GM19238 (cell line): ENCODE data around the gene ACO2.
"Not testable (repeated sequence)": the region's sequence is repeated elsewhere in the genome, so short reads cannot be mapped to it uniquely, and the experiment has no call there.

Experiments
- DNase-seq: peaks from one replicate; pipeline ENCODE4 v3.0.0; 2011; ENCODE audit warnings: low spot score; ENCODE audit not compliant: insufficient read length

The ACO2 gene

DNA sequence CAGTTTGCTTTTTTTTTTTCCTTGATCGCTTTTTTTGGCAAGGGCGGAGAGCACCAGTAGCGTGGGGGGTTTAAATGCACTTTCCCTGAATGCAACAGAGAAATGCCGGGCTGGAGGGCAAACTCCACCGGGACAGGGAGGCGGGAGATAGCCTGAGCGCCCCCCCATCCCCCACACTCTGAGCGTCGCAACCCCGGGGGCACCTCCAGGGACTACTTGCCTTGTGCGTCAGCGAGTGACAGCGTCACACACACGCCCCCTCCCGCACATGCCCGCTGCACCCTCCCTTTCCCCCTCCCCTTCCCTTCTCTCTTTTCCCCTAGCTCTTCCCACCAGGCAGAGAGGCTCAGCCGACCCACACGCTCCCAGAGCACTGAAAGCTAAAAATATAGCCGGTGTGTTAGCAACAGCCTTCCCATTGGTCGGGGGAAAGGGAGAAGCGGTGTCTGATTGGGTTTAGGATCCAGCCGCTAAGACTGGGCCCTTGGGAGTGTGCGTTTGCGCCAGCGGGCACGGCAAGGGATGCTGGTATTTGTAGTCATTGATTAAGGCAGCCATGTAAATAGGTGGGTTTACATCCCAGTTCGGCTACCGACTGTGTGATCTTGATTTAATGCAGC lies 20.6 kb upstream of the ACO2 start:
- DNase-seq = peak; percentile 85

DNA sequence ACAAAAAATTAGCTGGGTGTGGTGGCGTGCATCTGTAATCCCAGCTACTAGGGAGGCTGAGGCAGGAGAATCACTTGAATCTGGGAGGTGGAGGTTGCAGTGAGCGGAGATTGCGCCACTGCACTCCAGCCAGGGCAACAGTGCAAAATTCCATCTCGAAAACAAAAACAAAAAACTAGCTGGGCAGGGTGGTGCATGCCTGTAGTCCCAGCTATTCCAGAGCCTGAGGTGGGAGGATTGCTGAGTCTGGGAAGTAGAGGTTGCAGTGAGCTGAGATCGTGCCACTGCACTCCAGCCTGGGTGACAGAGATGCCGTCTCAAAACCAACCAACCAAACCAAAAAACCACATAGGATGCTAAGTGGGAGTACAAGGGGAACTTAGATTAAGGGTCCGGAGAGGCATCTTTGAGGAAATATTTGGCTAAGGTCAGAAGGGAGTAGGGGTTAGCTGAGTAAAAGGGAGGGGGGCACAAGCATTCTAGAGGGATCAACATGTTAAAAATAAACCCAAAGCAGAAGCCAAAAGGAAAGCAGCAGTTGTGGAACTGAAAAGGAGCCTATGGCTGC lies 10.7 kb upstream of the ACO2 start:
- no peak for DNase-seq

DNA sequence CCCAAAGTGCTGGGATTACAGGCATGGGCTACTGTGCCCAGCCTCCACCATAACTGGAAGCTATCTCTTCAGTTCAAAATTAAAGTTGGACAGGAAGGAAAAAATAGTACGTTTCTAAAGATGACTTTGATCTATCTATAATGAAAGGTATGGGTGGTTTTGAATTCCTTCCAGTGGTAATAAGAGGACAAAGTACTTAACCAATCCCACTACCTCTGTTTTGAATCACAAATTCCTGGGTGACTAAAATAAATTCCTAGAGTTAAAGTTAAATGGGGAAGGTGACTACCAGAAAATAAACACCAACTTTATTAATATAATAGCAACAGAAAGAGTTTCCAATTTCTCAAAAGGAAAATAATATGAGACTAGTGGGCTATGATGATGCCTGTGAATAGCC lies 9.5 kb upstream of the ACO2 start:
- DNase-seq = no peak

DNA sequence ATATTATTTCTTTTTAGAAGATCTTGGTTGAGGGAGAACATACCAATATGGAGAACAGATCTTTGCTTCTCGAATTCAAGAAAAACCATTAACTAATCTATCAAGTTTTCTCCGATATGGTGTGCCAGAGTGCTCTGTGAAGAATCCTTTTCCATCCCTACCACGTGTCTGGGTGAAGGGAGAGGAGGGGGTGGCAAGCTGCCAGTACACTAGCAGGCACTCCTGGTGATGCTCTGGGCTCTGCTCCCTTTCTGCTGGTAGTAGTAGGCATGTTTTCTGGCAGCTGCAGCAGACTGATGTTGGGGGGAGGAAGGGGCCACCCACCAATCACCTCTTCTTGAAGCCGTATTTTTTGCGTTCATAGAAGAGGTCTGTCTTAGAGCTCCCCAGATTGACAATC lies 8.8 kb upstream of the ACO2 start:
- DNase-seq = not testable (repeated sequence)

DNA sequence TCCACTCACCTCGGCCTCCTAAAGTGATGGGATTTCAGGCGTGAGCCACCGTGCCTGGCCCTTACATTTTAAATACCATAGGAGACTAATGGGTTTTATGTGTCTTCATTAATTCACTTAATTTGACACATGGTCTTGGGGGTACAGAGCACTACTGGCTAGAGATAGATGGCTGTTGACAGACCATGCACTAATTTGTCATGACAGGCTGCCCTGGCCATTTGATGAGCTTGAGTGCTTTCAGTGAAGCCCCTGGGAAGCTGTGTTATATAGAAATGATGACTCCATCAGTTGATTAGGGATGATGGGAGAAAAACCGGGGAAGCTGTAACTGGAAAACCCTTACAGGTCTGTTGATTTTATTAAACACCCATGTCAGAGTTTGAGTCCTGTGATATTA lies 7.0 kb upstream of the ACO2 start:
- DNase-seq = no peak

DNA sequence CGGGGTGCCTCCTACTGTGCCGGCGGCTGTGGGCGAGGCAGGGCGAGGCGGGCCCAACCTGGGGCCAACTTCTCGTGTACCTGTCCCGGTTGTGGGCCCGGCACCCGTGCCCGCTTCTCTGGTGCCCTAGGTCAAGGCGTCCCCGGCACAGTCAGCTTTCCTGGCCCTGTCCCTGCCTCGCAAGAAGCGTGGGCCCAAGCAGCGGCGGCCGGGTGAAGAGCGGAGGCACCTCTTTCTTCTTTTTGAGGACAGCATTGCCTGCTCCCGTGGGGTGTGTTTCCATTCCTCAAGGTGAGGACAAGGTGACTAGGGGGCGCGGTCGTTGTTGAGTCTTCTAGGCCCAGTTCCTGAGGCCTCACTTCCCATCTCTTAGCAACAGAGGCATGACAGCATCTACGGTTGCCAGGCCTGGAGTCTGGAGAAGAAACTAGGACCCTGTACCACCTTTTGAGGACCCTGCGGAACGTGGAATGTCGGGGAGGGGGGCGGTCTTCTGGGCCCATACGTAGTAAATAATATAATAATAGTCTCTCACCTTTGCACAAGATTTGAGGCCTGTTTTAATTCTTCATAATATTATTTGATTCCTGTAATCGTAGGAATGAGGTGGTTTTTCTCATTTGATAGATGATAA lies 418 bp downstream of the ACO2 start:
- DNase-seq = no peak

DNA sequence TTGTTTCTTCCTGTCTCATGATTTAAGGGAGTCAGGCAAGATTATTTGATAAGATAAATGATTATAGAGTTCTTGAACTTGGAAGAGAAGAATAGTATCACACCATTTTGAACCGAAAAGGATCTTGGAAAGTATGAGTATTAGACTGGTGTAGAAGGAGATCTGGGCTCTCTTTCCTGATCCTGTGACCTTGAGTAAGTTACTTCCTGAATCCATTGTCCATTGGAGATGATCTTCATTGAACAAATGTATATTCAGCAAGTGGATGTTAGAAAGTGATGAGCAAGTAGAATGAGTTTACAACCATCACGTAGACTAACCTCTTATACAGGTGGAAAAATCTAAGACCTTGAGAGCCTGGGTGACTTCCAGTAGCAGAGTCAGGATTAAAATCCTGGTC lies 2.0 kb downstream of the ACO2 start:
- no peak for DNase-seq

DNA sequence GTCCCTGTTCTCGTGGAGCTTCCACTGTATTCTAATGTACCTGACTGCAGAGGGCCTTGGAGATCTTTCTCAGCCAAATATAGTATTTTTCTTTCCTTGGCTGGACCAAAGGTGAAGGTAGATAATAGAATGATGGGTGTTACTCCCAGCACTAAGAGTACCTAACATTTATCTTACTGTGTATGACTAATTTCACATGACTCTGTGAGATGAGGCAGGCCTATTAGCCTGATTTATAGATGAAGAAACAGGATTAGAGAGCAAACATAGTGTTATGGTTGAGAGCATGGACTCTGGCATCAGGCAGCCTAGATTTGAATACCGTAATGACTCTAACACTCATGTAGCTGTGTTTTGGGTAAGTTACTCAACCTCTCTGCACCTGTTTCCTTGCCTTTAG lies 2.7 kb downstream of the ACO2 start:
- DNase-seq = no peak

DNA sequence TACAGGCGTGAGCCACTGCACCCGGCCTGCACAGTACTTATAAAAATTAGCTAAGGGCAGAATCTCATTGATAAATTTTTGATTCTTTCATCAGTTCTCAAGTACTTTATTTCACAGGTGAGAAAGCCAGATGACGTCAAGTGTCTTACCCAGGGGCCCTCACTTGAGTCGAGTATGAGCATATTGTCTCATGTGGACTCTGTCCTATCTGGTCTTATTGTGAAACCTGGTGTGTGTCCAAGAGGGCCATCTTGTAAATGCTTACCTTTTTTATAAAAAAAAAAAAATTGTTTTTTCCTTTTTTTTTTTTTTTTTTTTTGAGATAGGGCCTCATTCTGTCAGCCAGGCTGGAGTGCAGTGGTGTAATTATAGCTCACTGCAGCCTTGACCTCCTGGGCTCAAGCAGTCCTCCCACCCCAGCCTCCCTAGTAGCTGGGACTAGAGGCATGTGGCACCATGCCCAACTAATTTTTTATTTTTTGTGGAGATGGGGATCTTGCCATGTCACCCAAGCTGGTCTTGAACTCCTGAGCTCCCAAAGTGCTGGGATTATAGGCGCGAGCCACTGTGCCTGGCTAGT lies 6.0 kb downstream of the ACO2 start:
- DNase-seq = no peak

DNA sequence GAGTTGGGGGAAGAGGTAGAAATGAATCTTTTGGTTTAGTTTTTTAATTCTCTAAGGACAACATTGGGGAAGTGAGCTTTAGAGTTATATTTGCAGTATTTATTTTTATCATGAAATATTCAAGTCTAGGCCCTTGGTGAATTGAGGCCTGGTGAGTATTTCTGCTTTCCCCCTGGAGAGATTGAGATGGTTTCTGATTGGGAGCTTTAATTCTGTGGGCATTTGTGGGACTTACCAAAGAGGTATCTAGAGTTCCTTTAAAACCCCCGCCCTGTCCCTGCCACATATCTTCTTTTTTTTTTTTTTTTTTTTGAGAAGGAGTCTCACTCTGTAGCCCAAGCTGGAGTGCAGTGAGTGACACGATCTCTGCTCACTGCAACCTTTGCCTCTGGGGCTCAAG lies 9.6 kb downstream of the ACO2 start:
- DNase-seq = no peak

DNA sequence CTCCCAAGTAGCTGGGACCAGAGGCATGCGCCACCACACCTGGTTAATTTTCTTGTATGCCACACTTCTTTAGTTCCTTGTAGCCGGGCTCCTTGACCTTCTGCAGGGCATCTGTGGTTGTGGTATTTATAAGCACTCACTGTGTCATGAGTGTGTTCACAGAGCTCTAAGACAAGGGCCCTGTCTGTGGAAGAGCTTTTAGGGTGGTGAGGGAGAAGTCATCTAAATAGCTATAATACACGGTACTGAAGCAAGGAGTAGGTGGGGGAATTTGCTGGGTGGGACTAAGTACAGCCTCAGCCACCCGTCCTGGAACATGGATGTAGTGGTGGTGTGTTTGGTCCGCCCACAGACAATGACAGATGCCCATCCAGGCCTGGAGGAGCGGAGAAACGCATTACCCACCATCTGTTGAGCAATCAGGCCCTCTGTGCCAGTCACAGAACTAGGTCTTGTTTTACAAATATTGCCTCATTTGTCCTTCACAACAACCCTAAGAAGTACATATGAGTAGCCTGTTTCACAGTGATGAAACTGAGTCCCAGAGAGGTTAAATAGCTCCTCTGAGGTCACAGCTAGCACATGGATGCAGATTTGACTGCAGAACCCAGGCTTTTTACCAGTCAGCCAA lies 10.1 kb downstream of the ACO2 start:
- no peak for DNase-seq

DNA sequence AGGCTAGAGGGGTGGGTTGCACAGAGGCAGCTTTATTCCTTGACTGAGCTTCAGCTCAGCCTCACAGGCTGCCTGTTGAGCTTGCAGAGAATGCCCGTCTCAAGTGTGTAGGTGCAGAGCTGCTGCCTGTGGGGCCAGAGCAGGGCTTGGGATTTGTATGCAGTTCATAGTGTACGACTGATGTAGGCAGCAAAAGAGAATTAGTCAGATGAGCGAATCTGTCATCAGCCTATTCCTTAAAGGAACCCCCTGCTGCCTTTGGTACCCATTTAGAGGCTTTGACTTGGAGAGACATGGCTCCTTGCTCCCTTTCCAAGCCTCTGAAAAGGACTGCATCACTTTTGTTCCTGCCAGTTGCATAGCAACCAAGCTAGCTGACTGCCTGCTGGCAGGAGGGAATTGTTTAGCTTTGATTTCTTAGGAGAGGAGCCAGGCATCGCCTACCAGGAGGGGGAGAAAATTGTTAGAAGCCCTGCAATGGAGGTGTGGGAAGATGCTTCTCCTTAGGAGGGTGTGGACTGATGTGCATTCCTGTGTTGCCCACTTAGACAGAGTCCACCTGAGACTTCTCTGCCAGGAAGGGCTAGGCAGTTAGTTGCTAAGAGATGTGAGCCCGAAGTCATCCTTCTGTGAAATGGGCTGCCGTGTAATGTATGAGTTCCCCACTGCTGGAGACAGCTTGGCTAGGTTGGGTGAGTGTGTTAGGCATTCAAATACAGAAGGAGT lies 10.9 kb downstream of the ACO2 start:
- no peak for DNase-seq

DNA sequence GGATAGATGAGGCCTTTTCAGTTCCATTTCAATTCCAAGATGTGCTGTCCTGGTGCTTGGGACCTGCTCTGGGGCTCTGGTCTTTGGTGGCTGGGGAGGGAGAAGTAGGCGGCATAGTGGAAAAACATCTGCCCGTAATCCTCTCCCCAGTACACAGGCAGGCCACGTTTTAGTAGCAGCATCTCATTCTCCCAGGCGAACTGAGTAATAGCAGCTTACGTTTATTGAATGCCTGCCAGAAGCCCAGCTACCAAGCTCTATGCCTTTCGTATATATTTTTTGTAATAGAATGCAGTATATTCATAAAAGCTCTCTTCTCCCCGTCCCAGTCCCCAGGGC lies 11.4 kb downstream of the ACO2 start:
- no peak for DNase-seq

DNA sequence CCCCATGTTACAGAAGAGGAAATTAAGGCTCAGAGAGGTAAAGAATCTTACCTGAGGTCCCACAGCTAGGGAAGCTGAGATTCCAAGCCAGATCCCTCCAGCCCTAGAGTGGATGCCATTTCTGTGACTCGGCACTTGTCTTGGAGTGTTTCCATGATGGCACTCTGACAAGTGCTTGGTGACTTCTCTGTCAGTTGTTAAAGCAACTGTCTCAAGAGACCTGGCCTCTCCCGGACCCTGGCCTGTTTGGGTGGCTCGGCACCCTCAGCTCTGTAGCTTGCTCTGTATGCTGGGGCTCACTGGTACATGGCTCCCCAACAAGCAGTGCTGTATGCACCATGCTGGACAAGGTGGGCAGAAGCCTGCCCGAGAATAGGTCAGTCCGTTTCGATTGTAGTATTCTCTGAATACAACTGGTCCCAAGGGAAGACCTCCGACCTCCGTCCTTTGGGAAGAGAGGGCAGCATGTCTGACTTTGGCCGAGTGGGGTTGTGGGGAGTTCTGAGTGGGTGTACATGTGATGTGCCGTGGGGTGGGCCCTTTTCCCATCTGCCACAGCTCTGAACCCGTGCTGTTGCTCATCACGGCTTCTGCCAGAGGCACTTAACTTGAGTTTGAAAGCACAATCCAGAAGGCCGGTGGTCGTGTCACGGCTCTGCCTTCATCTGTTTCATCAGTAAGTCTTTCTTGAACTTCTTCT lies 12.4 kb downstream of the ACO2 start:
- no peak for DNase-seq

DNA sequence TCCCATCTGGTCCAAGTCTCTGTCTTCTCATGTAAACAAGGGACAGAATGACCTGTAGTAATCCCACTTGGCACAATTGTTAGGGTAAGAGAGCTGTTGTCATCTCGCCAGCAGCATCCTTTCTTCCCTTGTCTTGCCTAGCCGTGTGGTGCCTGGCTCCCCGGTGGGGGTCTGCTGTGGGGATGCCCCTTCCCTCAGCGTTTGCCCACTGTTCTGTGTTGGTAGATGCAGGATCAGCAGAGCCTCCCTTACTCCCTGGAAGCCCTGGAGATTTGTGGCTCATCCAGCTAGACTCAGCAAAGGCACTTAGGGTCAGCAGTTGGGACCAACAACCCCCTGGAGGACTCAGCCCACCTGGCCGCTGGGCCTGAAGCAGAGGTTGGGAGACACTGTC lies 13.0 kb downstream of the ACO2 start:
- no peak for DNase-seq

DNA sequence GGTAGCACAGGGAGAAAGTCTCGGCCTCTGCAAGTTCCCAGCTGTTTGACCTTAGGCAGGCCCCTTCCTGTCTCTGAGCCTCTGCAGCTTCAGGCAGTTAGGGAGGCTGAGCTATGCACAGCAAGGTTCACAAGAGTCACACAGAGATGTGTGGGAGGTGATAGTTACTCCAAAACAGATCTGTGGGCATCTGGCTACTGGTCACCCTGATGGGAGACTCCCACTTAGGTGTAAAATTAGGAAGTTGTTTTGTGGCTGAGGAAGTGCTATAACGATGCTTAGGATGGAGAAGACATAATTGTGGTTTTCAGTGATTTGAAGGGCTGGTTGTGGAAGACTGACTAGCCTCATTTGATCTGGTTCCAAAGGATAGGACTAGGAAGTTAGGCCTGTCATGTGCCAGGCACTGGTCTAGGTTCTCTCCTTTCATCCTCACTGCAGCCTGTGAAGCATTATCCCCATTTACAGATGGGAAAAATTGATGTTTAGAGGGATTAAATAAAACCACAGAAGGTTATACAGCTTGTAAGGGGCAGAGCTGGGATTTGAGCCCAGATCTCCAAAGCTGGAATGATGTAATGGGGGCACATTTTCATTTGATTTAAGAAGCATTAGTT lies 13.5 kb downstream of the ACO2 start:
- DNase-seq = no peak

DNA sequence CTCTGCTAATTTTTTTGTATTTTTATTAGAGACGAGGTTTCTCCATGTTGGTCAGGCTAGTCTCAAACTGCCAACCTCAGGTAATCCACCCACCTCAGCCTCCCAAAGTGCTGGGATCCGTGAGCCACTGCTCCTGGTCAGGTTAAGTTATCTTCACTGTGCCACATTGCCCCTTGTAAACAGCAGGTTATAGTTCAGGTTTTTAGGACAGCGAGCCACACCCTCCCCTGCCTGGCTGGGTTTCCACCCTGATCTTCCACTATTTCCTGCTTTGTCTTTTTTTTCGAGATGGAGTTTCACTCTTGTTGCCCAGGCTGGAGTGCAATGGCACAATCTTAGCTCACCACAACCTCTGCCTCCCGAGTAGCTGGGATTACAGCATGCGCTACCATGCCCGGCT lies 16.1 kb downstream of the ACO2 start:
- no peak for DNase-seq

DNA sequence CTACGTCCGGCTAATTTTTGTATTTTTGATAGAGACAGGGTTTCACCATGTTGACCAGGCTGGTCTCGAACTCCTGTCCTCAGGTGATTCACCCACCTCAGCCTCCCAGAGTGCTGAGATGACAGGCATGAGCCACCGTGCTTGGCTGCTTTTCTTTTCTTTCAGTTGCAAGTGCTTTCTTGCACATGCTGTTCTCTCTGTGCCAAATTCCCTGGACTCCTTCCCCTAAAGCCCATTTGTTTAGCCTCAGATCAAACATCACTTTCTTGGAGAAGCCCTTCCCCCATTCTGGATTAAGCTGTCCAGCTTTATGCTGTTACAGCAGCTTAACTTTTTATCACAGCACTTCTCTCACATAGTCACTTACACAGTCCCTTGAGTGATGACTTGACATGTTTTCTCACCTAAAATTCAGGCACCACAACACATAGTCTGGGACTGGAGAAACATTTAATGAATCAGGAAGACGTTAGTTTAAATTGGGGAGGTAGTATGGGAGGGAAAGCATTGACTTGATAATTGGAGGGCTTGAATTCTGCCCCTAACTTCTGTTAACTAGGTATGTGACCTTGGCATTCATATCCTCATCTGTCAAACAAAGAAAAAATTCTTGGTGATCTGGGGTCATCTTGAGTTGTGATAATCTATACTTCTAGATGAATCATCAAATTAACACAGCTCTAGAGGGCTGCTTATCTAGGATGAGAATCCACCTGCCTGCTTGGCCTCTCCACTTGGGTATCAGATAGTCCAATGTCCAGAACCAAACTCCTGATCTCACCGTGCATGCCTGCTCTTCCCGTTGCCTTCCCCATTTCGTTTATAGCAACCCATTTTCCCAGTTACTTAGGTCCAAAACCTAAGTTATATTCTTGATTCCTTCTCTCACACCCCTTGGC lies 18.4 kb downstream of the ACO2 start:
- no peak for DNase-seq

DNA sequence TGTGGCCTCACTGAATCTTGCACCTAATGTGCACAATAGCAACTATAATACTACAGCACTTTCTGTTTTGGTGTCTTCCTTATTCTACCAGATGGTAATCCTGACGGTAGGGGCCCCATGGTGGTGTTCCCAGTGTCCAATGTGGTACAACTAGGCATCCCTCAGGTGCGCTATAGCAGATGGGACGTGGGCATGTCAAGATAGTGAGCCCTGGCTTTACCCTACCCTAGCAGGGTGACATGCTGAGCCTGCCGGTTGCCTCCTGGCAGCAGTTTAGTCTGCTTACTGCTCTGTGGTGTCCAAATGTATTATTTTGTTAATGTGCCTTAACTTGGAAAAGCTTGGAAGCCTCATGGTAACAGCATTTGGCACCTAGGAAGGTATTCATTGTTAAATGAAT lies 19.2 kb downstream of the ACO2 start:
- no peak for DNase-seq
